MM.1S (cell line): ENCODE measurements around the gene PDE4B.

Experiments
- CTCF ChIP-seq: fragments of 300-600 bp; sonication (generic); IDR thresholded peaks from 2 replicates; pipeline ENCODE4 v1.5.1; 2016; ENCODE audit warnings: antibody characterized with exemption, low read length, mixed read lengths
- EZH2 ChIP-seq: fragments of 300-600 bp; sonication (generic); optimal IDR thresholded peaks from 2 replicates; pipeline ENCODE3; 2017; ENCODE audit warnings: low read depth, mild to moderate bottlenecking, antibody characterized with exemption, low read length, mixed read lengths
- EZH2phosphoT487 ChIP-seq: fragments of 300-600 bp; sonication (generic); IDR thresholded peaks from 2 replicates; pipeline ENCODE4 v1.6.1; 2018; ENCODE audit warnings: antibody characterized with exemption, low read length

GRCh38 chr1:66074147-66074546 lies 281.5 kb downstream of the PDE4B start:
- TF ChIP-seq CTCF (no peak), EZH2 (no peak), EZH2phosphoT487 (no peak)
